ENCODE measurements around the gene TMED5.

DNA sequence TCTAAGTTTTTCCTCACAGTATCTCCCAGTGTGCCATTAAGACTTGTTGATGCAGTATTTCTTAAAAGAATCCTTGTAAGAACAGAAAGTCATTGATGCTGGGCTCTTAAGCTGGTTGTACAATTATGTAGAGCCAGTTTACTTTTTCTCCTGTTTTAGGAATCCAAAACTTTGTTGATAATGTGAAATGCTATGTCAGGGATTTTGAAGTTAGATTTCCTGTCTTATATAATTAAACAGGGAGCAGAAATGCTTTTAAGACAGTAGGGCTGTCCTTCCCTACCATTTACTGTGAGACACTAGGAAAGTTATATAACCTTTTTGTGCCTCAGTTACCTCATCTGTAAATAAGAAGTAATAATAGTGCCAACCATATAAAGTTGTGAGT is 26.3 kb upstream of the TMED5 start:
- TF ChIP-seq POLR2AphosphoS5 (IDR thresholded peaks at IDR 0.05; ENCODE audit: low read depth) (no peak), GABPA (IDR thresholded peaks at IDR 0.05; ENCODE audit: low read depth) (no peak)
- TF ChIP-seq, protein P1, sequence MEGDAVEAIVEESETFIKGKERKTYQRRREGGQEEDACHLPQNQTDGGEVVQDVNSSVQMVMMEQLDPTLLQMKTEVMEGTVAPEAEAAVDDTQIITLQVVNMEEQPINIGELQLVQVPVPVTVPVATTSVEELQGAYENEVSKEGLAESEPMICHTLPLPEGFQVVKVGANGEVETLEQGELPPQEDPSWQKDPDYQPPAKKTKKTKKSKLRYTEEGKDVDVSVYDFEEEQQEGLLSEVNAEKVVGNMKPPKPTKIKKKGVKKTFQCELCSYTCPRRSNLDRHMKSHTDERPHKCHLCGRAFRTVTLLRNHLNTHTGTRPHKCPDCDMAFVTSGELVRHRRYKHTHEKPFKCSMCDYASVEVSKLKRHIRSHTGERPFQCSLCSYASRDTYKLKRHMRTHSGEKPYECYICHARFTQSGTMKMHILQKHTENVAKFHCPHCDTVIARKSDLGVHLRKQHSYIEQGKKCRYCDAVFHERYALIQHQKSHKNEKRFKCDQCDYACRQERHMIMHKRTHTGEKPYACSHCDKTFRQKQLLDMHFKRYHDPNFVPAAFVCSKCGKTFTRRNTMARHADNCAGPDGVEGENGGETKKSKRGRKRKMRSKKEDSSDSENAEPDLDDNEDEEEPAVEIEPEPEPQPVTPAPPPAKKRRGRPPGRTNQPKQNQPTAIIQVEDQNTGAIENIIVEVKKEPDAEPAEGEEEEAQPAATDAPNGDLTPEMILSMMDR (IDR thresholded peaks at IDR 0.05; ENCODE audit: insufficient read depth, low read length), result no peak
- TF ChIP-seq, protein P2, sequence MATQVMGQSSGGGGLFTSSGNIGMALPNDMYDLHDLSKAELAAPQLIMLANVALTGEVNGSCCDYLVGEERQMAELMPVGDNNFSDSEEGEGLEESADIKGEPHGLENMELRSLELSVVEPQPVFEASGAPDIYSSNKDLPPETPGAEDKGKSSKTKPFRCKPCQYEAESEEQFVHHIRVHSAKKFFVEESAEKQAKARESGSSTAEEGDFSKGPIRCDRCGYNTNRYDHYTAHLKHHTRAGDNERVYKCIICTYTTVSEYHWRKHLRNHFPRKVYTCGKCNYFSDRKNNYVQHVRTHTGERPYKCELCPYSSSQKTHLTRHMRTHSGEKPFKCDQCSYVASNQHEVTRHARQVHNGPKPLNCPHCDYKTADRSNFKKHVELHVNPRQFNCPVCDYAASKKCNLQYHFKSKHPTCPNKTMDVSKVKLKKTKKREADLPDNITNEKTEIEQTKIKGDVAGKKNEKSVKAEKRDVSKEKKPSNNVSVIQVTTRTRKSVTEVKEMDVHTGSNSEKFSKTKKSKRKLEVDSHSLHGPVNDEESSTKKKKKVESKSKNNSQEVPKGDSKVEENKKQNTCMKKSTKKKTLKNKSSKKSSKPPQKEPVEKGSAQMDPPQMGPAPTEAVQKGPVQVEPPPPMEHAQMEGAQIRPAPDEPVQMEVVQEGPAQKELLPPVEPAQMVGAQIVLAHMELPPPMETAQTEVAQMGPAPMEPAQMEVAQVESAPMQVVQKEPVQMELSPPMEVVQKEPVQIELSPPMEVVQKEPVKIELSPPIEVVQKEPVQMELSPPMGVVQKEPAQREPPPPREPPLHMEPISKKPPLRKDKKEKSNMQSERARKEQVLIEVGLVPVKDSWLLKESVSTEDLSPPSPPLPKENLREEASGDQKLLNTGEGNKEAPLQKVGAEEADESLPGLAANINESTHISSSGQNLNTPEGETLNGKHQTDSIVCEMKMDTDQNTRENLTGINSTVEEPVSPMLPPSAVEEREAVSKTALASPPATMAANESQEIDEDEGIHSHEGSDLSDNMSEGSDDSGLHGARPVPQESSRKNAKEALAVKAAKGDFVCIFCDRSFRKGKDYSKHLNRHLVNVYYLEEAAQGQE (IDR thresholded peaks at IDR 0.05; ENCODE audit: insufficient replicate concordance, low read depth), result no peak
